K562 (cell line): ENCODE measurements around the gene MXRA7. TPM values are rescaled to one million over a fixed set of nuclear protein-coding genes. Genes with fewer than 3 reads are reported as not detected.

Experiments
- AFF1 ChIP-seq, 2 experiments: fragments of 450-650 bp; IDR thresholded peaks; 2 replicates each; pipeline ENCODE4 v1.6.1; 2018; ENCODE audit warnings: mild to moderate bottlenecking in 2 of 2, low read depth in 1 of 2; ENCODE audit not compliant: partially characterized antibody in 2 of 2
- ARID1B ChIP-seq: fragments of 450-650 bp; IDR thresholded peaks from 2 replicates; pipeline ENCODE4 v1.6.1; 2016; ENCODE audit warnings: antibody characterized with exemption, mild to moderate bottlenecking, inconsistent platforms
- CHD4 ChIP-seq: fragments of 200-600 bp; sonication (generic); IDR thresholded peaks from 3 replicates; pipeline ENCODE4 v1.6.1; 2012; ENCODE audit warnings: low read depth, mild to moderate bottlenecking, mixed read lengths, low read length, inconsistent platforms; ENCODE audit not compliant: insufficient read depth, insufficient replicate concordance, poor library complexity, severe bottlenecking
- CXXC5 ChIP-seq: fragments of 250-450 bp; sonication (Bioruptor Pico); IDR thresholded peaks from 2 replicates; pipeline ENCODE4 v1.8.0; 2022; ENCODE audit warnings: inconsistent platforms, mild to moderate bottlenecking, moderate library complexity
- MED1 ChIP-seq: sonication (generic); formaldehyde crosslinking; IDR thresholded peaks from 2 replicates; pipeline ENCODE4 v1.8.1; 2023; ENCODE audit warnings: missing genetic modification reagents, borderline replicate concordance
- NCOA1 ChIP-seq: fragments of 450-650 bp; IDR thresholded peaks from 2 replicates; pipeline ENCODE4 v1.6.1; 2016; ENCODE audit warnings: low read depth
- RBM39 ChIP-seq: fragments of 200-400 bp; formaldehyde crosslinking; optimal IDR thresholded peaks from 2 replicates; pipeline ENCODE3; 2018; ENCODE audit warnings: low read depth, low read length
- SAFB2 ChIP-seq: fragments of 200-400 bp; formaldehyde crosslinking; IDR thresholded peaks from 2 replicates; pipeline ENCODE4 v1.6.1; 2018; ENCODE audit warnings: borderline replicate concordance, low read length, low read depth, moderate library complexity; ENCODE audit not compliant: severe bottlenecking
- SOX6 ChIP-seq: fragments of 450-650 bp; IDR thresholded peaks from 2 replicates; pipeline ENCODE4 v1.6.1; 2014; ENCODE audit warnings: mild to moderate bottlenecking
- TAF1 ChIP-seq: IDR thresholded peaks from 2 replicates; pipeline ENCODE4 v1.6.1; 2011; ENCODE audit warnings: mild to moderate bottlenecking, low read length, moderate library complexity; ENCODE audit not compliant: insufficient read depth, control insufficient read depth, severe bottlenecking; ENCODE audit errors: extremely low read depth
- TBL1XR1 ChIP-seq, 2 experiments: IDR thresholded peaks; 2 replicates each; pipeline ENCODE4 v1.6.1; 2012; ENCODE audit warnings: improper control_type of control experiment in 2 of 2, low read length in 2 of 2, mild to moderate bottlenecking in 1 of 2
- ZNF592 ChIP-seq: fragments of 450-650 bp; IDR thresholded peaks from 2 replicates; pipeline ENCODE4 v1.6.1; 2017; ENCODE audit warnings: antibody characterized with exemption, mild to moderate bottlenecking
- ZNF696 ChIP-seq: fragments of 250-450 bp; sonication (Bioruptor Pico); conservative IDR thresholded peaks from 2 replicates; pipeline ENCODE4 v1.4.0; 2020; ENCODE audit warnings: mild to moderate bottlenecking, moderate library complexity
- polyA plus RNA-seq, 8 experiments: library from polyadenylated mRNA; depleted of rRNA in 4 of 8; stranded (reverse) in 5 of 8; unstranded in 3 of 8; fragments of >200 nt; fragmentation: Nextera tagmentation in 2 of 8; fragmentation: Illumina TruSeq in 1 of 8; extraction: Ambion mirVana in 2 of 8; extraction: Trizol in 1 of 8; gene quantifications; 2 replicates each; pipeline versions ENCODE4 v1.2.1 to v1.2.3, GENCODE V29; 2011 to 2014; ENCODE audit warnings: inconsistent platforms in 1 of 8, missing spikeins in 1 of 8
- total RNA-seq, 7 experiments: library from RNA; depleted of rRNA in 6 of 7; stranded (reverse); fragments of >200 nt in 6 of 7; fragmentation: Illumina TruSeq in 2 of 7; extraction: Trizol in 2 of 7; gene quantifications; 2 replicates each; pipeline versions ENCODE4 v1.2.1 to v1.2.3, GENCODE V29; 2011 to 2021; ENCODE audit warnings: low replicate concordance in 1 of 7
- TF ChIP-seq, protein P1 (sequence below): fragments of 450-650 bp; IDR thresholded peaks from 2 replicates; pipeline ENCODE4 v1.6.1; 2016; ENCODE audit warnings: antibody characterized with exemption
- TF ChIP-seq, protein P2 (sequence below), 2 experiments: fragments of 450-650 bp; conservative IDR thresholded peaks; 2 replicates each; pipeline ENCODE4 v1.6.1; 2017; ENCODE audit warnings: mild to moderate bottlenecking in 2 of 2, moderate library complexity in 2 of 2

The MXRA7 gene
- total and polyA plus RNA-seq, 9 of the 15 experiments (the other 6 are each of a cell fraction or from before 2014, with no cell fraction given), result 2.6 to 38.4 (median 14.3) TPM

DNA sequence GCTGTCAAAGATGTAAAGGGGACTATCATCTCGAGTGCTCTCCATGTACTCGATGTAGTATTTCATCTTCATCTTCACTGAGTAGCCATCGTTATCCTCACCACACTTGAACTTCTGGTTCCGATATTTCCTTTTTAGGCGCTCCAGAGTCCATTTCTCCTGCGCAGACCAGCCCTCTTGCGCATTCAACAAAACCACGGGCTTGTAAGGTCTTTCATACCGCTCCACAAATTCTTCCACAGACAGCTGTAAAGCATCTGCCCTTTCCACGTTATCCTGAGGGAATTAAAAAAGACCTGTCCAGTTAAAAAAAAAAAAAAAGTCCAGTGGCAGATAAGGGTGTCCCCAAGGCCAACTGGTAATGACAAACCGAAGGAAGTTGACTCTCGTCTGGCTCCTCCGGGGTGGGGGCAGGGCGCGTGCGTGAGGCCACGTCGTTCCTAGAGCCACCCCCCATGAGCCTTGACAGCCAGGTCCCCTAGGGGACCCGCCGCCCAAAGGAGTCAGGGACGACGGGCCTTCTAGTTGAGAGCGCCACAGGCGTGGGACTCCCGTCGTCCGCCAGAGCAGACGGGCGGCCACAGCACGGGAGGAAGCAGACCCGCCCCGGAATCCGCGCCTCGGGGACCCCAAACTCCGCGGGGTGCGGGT lies 14.9 kb upstream of the MXRA7 start (continued):
- peak in 1 of 2 experiments; percentile 33 for TF ChIP-seq AFF1 (IDR thresholded peaks at IDR 0.05; ENCODE audit: low read depth in 1 of 2, partially characterized antibody in 2 of 2)
- no peak for TF ChIP-seq NCOA1
- TF ChIP-seq, protein P1, sequence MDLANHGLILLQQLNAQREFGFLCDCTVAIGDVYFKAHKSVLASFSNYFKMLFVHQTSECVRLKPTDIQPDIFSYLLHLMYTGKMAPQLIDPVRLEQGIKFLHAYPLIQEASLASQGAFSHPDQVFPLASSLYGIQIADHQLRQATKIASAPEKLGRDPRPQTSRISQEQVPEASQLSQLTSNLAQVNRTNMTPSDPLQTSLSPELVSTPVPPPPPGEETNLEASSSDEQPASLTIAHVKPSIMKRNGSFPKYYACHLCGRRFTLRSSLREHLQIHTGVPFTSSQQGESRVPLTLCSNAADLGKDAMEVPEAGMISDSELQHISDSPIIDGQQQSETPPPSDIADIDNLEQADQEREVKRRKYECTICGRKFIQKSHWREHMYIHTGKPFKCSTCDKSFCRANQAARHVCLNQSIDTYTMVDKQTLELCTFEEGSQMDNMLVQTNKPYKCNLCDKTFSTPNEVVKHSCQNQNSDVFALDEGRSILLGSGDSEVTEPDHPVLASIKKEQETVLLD, result peak; percentile 52; the same call in 1 of the 2 replicates
- no peak for TF ChIP-seq SAFB2
- TF ChIP-seq, protein P2, sequence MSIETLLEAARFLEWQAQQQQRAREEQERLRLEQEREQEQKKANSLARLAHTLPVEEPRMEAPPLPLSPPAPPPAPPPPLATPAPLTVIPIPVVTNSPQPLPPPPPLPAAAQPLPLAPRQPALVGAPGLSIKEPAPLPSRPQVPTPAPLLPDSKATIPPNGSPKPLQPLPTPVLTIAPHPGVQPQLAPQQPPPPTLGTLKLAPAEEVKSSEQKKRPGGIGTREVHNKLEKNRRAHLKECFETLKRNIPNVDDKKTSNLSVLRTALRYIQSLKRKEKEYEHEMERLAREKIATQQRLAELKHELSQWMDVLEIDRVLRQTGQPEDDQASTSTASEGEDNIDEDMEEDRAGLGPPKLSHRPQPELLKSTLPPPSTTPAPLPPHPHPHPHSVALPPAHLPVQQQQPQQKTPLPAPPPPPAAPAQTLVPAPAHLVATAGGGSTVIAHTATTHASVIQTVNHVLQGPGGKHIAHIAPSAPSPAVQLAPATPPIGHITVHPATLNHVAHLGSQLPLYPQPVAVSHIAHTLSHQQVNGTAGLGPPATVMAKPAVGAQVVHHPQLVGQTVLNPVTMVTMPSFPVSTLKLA (conservative IDR thresholded peaks at IDR 0.05), result peak; percentile 55 to 77
- no peak for TF ChIP-seq ZNF696 (CRISPR knock-in tag)
- peak; percentile 19 for TF ChIP-seq CXXC5 (CRISPR knock-in tag)
- peak; percentile 7; the same call in 1 of the 2 replicates for TF ChIP-seq ARID1B
- 0 out of 2 replicates have a peak, but pooled peaks have one; percentile 7 for TF ChIP-seq SOX6
- peak in 1 of 2 experiments; percentile 48; a peak in 1 of 4 replicates for TF ChIP-seq TBL1XR1 (IDR thresholded peaks at IDR 0.05; ENCODE audit: low read length in 2 of 2)
- TF ChIP-seq CHD4, result no peak
- no peak for TF ChIP-seq RBM39
- TF ChIP-seq TAF1, result peak; percentile 24
- no peak for TF ChIP-seq MED1 (CRISPR knock-in tag)
- peak; percentile 43; the same call in 1 of the 2 replicates for TF ChIP-seq ZNF592
